SH-SY5Y (cell line): Measurements from ENCODE around the gene MRGPRX1.

Source experiments
- GATA2 ChIP-seq: IDR thresholded peaks from 2 replicates; pipeline ENCODE4 v1.6.1; 2011; ENCODE audit warnings: mild to moderate bottlenecking, low read depth, low read length
- GATA3 ChIP-seq: IDR thresholded peaks from 2 replicates; pipeline ENCODE4 v1.6.1; 2011; ENCODE audit warnings: low read depth, mild to moderate bottlenecking, low read length, moderate library complexity

Gene MRGPRX1

GRCh38 chr11:18907391-18907790 is 31.8 kb downstream of the MRGPRX1 start:
- TF ChIP-seq GATA2 (no peak), GATA3 (no peak)

DNA sequence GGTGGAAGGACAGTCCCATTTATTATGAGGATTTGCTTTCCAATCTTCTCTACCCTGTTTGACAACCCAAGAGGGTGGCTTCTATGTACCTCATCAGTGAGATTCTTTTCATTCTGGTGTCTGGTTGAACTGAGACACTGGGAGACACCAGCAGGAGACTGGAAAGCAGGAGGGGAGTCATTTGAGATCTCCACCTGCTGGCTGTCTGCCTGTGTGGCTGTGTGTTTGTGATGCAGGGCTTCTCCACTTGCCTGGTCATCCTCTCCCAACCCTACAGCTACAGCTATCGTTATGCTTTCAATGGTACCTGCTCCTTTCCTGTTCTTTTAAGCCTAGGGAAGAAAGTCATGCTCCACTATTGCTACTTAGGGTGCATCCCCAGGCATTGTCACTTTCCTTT is 48.6 kb downstream of the MRGPRX1 start:
- TF ChIP-seq GATA2 (no peak), GATA3 (no peak)
